ENCODE results near the gene LPCAT3.

Gene LPCAT3

GRCh38 chr12:6948873-6949594 is 69.2 kb downstream of the LPCAT3 start:
- TF ChIP-seq ZFX (IDR thresholded peaks at IDR 0.05; ENCODE audit: borderline replicate concordance) (no peak), CTCF (IDR thresholded peaks at IDR 0.05) (no peak)
- H3K27ac ChIP-seq, result 0 out of 2 replicates have a peak overlapping the region, but pooled peaks have one; percentile 3

DNA sequence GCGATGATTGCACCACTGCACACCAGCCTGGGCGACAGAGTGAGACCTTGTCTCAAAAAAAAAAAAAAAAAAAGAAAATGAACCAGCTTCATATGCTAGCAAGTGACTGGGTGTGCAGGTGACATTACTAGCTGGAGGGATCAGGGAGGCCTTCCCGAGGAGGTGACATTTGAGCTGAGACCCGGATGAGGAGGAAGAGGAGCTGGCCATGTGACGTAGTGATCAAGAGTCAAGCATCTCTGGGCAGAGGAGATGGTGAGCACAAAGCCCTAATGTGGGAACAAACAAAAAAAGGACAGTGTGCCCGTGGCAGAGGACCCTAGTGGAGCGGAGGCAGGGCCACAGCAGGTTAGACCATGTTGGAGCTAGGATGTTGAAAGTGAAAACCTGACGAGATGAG is 70.7 kb downstream of the LPCAT3 start:
- TF ChIP-seq ZFX (IDR thresholded peaks at IDR 0.05; ENCODE audit: borderline replicate concordance) (no peak), CTCF (IDR thresholded peaks at IDR 0.05) (no peak)
- H3K27ac ChIP-seq, result no peak overlapping the region

GRCh38 chr12:6946920-6947374 is 71.3 kb downstream of the LPCAT3 start:
- H3K27ac ChIP-seq, result peak overlapping the region; percentile 100
- no peak for TF ChIP-seq CTCF (IDR thresholded peaks at IDR 0.05)
- no peak for TF ChIP-seq ZFX (IDR thresholded peaks at IDR 0.05; ENCODE audit: borderline replicate concordance)

DNA sequence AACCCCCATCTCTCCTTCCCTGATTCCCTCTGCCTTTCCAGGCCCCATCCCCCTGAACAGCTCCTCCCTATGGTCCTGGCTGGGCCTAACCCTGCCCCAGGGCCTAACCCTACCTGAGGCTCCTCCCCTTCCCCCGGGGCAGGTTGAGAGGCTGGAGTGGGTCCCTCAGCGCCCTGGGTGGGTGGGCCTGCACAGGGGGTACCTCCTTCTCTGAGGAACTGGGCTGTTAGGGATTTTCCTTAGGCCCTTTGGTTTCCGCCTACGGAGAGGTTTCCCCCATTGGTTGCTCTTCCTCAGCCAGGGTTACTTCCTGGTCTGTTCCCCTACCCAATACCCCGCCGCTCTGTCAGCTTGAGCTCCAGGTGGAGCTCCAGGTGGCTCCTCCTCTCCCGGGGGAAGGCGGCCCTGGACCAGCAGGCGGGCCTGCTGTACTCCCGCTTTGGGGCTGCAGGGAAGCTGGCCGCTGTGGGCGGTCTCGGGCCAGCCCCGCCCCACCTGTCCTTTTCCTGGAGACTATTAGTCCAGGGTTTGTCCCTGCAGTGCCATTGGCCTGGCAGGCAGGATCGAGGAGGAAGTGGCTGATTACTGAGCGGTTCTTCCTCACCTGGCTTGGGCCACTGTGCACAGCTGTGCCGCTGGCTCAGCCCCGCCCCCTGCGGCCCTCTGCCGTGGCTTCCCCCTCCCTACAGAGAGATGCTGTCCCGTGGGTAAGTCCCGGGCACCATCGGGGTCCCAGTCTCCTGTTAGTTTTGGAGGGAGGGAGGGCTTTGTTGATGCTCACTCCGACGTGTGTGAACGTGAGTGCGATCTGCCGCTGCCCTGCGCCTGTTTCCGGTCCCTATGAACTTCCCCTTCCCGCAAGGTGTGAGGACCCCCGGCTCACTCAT is 72.0 kb downstream of the LPCAT3 start:
- peak overlapping the region; percentile 100 for H3K27ac ChIP-seq
- TF ChIP-seq ZFX (IDR thresholded peaks at IDR 0.05; ENCODE audit: borderline replicate concordance), result no peak
- TF ChIP-seq CTCF (IDR thresholded peaks at IDR 0.05), result 0 out of 2 replicates have a peak, but pooled peaks have one; percentile 5

- TF ChIP-seq ZFX (IDR thresholded peaks at IDR 0.05; ENCODE audit: borderline replicate concordance) (no peak), CTCF (IDR thresholded peaks at IDR 0.05) (no peak; the same call in 1 of the 2 replicates)
- peak overlapping the region; percentile 100 for H3K27ac ChIP-seq
These were observed 72.7 kb downstream of the LPCAT3 start for GRCh38 chr12:6945613-6946012.

- TF ChIP-seq CTCF (IDR thresholded peaks at IDR 0.05), result peak; percentile 97
- TF ChIP-seq ZFX (IDR thresholded peaks at IDR 0.05; ENCODE audit: borderline replicate concordance), result no peak
- H3K27ac ChIP-seq, result peak overlapping the region; percentile 100
These were observed 73.7 kb downstream of the LPCAT3 start for GRCh38 chr12:6944381-6945186.
